Spleen (tissue), 11 donors: Measurements from ENCODE around the gene DDX46. TPM values are rescaled to one million over a fixed set of nuclear protein-coding genes. Genes with fewer than 3 reads are reported as not detected.

Experiments
- DNase-seq: peaks from one replicate; pipeline ENCODE4 v3.0.0-alpha.2; 2020
- H3K27ac ChIP-seq, 8 donors: fragments of 200-600 bp; sonication (generic) in 7 of 8; 1 replicate in 4 of 8; 2 replicates in 4 of 8; pipeline versions ENCODE4 v1.5.0 to v1.8.0; 2016 to 2021; ENCODE audit warnings: inconsistent platforms in 4 of 8, mild to moderate bottlenecking in 4 of 8, moderate library complexity in 1 of 8
- H3K27me3 ChIP-seq, 7 donors: fragments of 200-600 bp; sonication (generic) in 6 of 7; replicated peaks in 1 of 7; 1 replicate in 4 of 7; 2 replicates in 3 of 7; pipeline versions ENCODE4 v1.5.0 to v1.8.0; 2016 to 2021; ENCODE audit warnings: inconsistent platforms in 3 of 7, mild to moderate bottlenecking in 1 of 7
- H3K36me3 ChIP-seq, 6 donors: fragments of 200-600 bp; sonication (generic) in 5 of 6; 1 replicate in 4 of 6; 2 replicates in 2 of 6; pipeline versions ENCODE4 v1.5.0 to v1.8.0; 2016 to 2021; ENCODE audit warnings: inconsistent platforms in 2 of 6
- H3K4me1 ChIP-seq, 6 donors: fragments of 200-600 bp; sonication (generic) in 5 of 6; 1 replicate in 3 of 6; 2 replicates in 3 of 6; pipeline versions ENCODE4 v1.5.0 to v1.8.0; 2016 to 2021; ENCODE audit warnings: inconsistent platforms in 3 of 6
- H3K4me3 ChIP-seq, 8 donors: fragments of 200-600 bp; sonication (generic) in 7 of 8; 1 replicate in 4 of 8; 2 replicates in 4 of 8; pipeline versions ENCODE4 v1.5.0 to v1.8.0; 2016 to 2021; ENCODE audit warnings: inconsistent platforms in 4 of 8, mild to moderate bottlenecking in 4 of 8, moderate library complexity in 2 of 8
- H3K9me3 ChIP-seq, 8 donors: fragments of 200-600 bp; sonication (generic) in 7 of 8; 1 replicate in 4 of 8; 2 replicates in 4 of 8; pipeline versions ENCODE4 v1.5.0 to v1.8.0; 2016 to 2021; ENCODE audit warnings: inconsistent platforms in 4 of 8
- POLR2A ChIP-seq, 3 donors: fragments of 450-650 bp; IDR thresholded peaks; one replicate each; pipeline ENCODE4 v1.5.1; 2017; ENCODE audit warnings: antibody characterized with exemption in 3 of 3, mild to moderate bottlenecking in 1 of 3
- POLR2AphosphoS5 ChIP-seq, 3 donors: sonication (generic); formaldehyde crosslinking; IDR thresholded peaks; one replicate each; pipeline ENCODE4 v1.5.1; 2017; ENCODE audit warnings: antibody characterized with exemption in 3 of 3
- WGBS, 5 donors: extraction: QIAGEN DNeasy Blood & Tissue Kit in 3 of 5; methylation state at CpG; one replicate each; pipeline versions ENCODE4 v1.1.5 to v1.1.7; 2013 to 2018; 5-methylcytosine and 5-hydroxymethylcytosine counted together
- intact Hi-C: fragments of 100-400 bp; cut with DNase I; formaldehyde crosslinking; loops from one replicate; pipeline ENCODE4 v1.15.0; 2023; ENCODE audit warnings: low total_unique reads
- polyA plus RNA-seq, 3 donors: library from polyadenylated mRNA; stranded (reverse); fragments of 200-250 nt; gene quantifications; one replicate each; pipeline ENCODE4 v1.2.1, GENCODE V29; 2013
- total RNA-seq, 7 donors: library from RNA; depleted of rRNA in 3 of 7; stranded (reverse); fragments of >200 nt in 3 of 7; fragmentation: NEBNext Ultra II Directional in 4 of 7; extraction: Animal tissue kit (Norgen Biotek cat#: 25700) in 4 of 7; gene quantifications; one replicate each; pipeline versions ENCODE4 v1.1.0 to v1.2.1, GENCODE V29; 2016 to 2021
- TF ChIP-seq, protein P1 (sequence below), 11 experiments: fragments of 200-600 bp in 7 of 11; fragments of 450-650 bp in 4 of 11; sonication (generic) in 4 of 11; IDR thresholded peaks in 8 of 11; conservative IDR thresholded peaks in 3 of 11; 1 replicate in 7 of 11; 2 replicates in 4 of 11; pipeline versions ENCODE4 v1.4.0 to v1.8.0; 2016 to 2021; ENCODE audit warnings: antibody characterized with exemption in 11 of 11, inconsistent platforms in 4 of 11, mild to moderate bottlenecking in 1 of 11
- donor health status: healthy with polysubstance abuse.
- donor health status: DM: no; HTN: no; CAD: no; lungs with moderate emphysema.
- donor health status: DM: no; HTN: no; CAD: no.
- donor health status: Bipolar disorder and iron deficiency.
- donor health status: healthy.
- donor health status: DM: no; HTN: no; CAD: no.
- donor health status: DM: yes; HTN: yes; CAD: no.

The DDX46 gene
- total and polyA plus RNA-seq, 10 donors: 10.7 to 74.2 (median 53.9) TPM

DNA sequence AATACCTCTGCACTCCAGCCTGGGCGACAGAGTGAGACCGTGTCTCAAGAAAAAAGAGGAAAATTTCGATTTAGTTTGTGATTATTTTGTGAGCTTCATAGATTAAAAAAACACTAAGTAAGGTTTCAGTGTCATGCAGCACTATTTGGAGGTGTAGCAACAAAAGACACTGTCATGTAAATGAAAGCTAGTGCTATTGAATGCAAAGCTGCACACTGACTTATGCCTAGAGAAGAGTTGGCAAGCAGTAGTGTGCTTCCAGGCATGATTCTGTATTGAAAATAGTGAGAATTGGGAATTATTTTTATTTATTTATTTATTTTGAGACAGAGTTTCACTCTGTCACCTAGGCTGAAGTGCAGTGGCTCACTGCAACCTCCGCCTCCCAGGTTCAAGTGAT, 34.5 kb downstream of the DDX46 start:
- 92 to 97% (median 94%) methylated on average over 4 of the region's 4 CpGs for WGBS, 5 donors
- Histone ChIP-seq H3K36me3 (peaks cover 3 to 100% (median 90%) of the 10 kb centered on the region in 6 donors), H3K4me3 (no peak overlapping the region), H3K9me3 (no peaks in the 10 kb centered on the region), H3K27ac (no peak overlapping the region), H3K4me1 (no peaks in the 10 kb centered on the region), H3K27me3 (no peaks in the 10 kb centered on the region)
- no peak for DNase-seq
- TF ChIP-seq POLR2AphosphoS5 (IDR thresholded peaks at IDR 0.05): no peak
- no peak for TF ChIP-seq POLR2A (IDR thresholded peaks at IDR 0.05)
- TF ChIP-seq, protein P1, sequence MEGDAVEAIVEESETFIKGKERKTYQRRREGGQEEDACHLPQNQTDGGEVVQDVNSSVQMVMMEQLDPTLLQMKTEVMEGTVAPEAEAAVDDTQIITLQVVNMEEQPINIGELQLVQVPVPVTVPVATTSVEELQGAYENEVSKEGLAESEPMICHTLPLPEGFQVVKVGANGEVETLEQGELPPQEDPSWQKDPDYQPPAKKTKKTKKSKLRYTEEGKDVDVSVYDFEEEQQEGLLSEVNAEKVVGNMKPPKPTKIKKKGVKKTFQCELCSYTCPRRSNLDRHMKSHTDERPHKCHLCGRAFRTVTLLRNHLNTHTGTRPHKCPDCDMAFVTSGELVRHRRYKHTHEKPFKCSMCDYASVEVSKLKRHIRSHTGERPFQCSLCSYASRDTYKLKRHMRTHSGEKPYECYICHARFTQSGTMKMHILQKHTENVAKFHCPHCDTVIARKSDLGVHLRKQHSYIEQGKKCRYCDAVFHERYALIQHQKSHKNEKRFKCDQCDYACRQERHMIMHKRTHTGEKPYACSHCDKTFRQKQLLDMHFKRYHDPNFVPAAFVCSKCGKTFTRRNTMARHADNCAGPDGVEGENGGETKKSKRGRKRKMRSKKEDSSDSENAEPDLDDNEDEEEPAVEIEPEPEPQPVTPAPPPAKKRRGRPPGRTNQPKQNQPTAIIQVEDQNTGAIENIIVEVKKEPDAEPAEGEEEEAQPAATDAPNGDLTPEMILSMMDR (IDR thresholded peaks at IDR 0.05 in 8 of 11, conservative IDR thresholded peaks at IDR 0.05 in 3 of 11): no peak
- intact Hi-C loops: no loop called here

DNA sequence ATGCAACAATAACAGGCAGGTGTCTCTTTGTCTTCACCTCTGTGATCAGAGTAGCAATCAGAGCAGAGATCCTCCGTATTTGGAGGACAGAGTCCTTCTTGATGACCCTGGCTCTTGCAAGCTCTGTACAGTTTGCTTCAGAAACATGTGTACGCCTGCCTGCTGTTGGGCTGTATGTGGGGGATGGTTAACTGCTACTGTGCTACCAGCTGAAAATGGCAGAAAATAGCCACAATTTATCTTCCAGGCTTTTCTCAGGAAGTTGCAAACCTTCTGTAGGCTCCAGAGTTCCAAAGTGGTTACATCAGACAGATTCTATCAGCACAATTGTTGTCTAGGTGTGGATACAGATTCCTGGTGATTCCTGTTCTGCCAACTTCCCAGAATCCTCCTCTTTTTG, 35.5 kb downstream of the DDX46 start:
- DNase-seq: no peak
- peaks cover 3 to 100% (median 91%) of the 10 kb centered on the region in 6 donors for H3K36me3 ChIP-seq
- no peak overlapping the region for H3K4me3 ChIP-seq
- WGBS, 5 donors: 92 to 100% (median 97%) methylated on average over 2 of the region's 2 CpGs
- H3K27ac ChIP-seq: no peak overlapping the region
- TF ChIP-seq, protein P1 (IDR thresholded peaks at IDR 0.05 in 8 of 11, conservative IDR thresholded peaks at IDR 0.05 in 3 of 11): no peak
- no peak for TF ChIP-seq POLR2AphosphoS5 (IDR thresholded peaks at IDR 0.05)
- no peak for TF ChIP-seq POLR2A (IDR thresholded peaks at IDR 0.05)
- H3K9me3 ChIP-seq: no peaks in the 10 kb centered on the region
- H3K27me3 ChIP-seq: no peaks in the 10 kb centered on the region
- no peaks in the 10 kb centered on the region for H3K4me1 ChIP-seq
- intact Hi-C loops: no loop called here

DNA sequence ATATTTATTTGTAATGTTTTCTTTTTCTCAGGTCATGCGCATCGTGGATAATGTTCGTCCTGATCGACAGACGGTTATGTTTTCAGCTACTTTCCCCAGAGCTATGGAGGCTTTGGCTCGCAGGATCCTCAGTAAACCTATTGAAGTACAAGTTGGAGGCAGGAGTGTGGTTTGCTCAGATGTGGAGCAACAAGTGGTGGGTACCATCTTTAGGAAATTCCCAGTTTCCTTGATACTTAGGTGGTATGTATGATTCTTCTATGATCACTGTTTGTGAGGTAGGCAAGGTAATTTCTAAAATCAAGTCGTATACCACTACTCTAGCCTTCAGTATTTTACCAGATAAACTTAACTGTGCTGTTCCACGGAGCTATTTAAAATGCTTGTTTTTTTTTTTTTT, 36.2 kb downstream of the DDX46 start:
- Histone ChIP-seq H3K4me1 (no peaks in the 10 kb centered on the region), H3K36me3 (peaks cover 3 to 100% (median 89%) of the 10 kb centered on the region in 6 donors), H3K4me3 (no peak overlapping the region), H3K9me3 (no peaks in the 10 kb centered on the region), H3K27me3 (no peaks in the 10 kb centered on the region), H3K27ac (no peak overlapping the region)
- 93 to 98% (median 98%) methylated on average over 8 of the region's 8 CpGs for WGBS, 5 donors
- TF ChIP-seq POLR2A (IDR thresholded peaks at IDR 0.05) (no peak), POLR2AphosphoS5 (IDR thresholded peaks at IDR 0.05) (no peak)
- TF ChIP-seq, protein P1 (IDR thresholded peaks at IDR 0.05 in 8 of 11, conservative IDR thresholded peaks at IDR 0.05 in 3 of 11): no peak
- no peak for DNase-seq
- intact Hi-C loops: no loop called here

DNA sequence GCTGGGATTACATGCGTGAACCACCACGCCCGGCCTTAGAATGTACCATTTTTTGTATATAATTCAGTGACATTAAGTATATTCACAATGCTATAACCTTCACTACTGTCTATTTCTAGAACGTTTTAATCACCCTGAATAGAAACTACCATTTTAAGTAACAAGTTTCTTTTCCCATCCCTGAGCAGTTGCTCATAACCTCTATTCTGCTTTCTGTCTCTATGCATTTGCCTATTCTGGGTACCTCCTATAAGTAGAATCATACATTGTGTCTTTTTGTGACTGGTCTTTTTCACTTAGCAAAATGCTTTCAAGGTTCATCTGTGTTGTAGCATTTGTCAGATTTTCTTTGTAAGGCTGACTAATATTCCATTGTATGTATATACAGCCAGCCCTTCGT, 39.9 kb downstream of the DDX46 start:
- no peaks in the 10 kb centered on the region for H3K9me3 ChIP-seq
- H3K36me3 ChIP-seq: peaks cover 0 to 100% (median 76%) of the 10 kb centered on the region in 6 donors
- H3K4me3 ChIP-seq: no peak overlapping the region
- no peaks in the 10 kb centered on the region for H3K27me3 ChIP-seq
- H3K27ac ChIP-seq: no peak overlapping the region
- no peak for DNase-seq
- WGBS, 5 donors: 82 to 92% (median 91%) methylated on average over 5 of the region's 5 CpGs
- no peak for TF ChIP-seq POLR2AphosphoS5 (IDR thresholded peaks at IDR 0.05)
- TF ChIP-seq, protein P1 (IDR thresholded peaks at IDR 0.05 in 8 of 11, conservative IDR thresholded peaks at IDR 0.05 in 3 of 11): no peak
- TF ChIP-seq POLR2A (IDR thresholded peaks at IDR 0.05): no peak
- no peaks in the 10 kb centered on the region for H3K4me1 ChIP-seq
- intact Hi-C loops: no loop called here
